ENCODE results near the gene MICAL2.

Gene MICAL2, protein sequence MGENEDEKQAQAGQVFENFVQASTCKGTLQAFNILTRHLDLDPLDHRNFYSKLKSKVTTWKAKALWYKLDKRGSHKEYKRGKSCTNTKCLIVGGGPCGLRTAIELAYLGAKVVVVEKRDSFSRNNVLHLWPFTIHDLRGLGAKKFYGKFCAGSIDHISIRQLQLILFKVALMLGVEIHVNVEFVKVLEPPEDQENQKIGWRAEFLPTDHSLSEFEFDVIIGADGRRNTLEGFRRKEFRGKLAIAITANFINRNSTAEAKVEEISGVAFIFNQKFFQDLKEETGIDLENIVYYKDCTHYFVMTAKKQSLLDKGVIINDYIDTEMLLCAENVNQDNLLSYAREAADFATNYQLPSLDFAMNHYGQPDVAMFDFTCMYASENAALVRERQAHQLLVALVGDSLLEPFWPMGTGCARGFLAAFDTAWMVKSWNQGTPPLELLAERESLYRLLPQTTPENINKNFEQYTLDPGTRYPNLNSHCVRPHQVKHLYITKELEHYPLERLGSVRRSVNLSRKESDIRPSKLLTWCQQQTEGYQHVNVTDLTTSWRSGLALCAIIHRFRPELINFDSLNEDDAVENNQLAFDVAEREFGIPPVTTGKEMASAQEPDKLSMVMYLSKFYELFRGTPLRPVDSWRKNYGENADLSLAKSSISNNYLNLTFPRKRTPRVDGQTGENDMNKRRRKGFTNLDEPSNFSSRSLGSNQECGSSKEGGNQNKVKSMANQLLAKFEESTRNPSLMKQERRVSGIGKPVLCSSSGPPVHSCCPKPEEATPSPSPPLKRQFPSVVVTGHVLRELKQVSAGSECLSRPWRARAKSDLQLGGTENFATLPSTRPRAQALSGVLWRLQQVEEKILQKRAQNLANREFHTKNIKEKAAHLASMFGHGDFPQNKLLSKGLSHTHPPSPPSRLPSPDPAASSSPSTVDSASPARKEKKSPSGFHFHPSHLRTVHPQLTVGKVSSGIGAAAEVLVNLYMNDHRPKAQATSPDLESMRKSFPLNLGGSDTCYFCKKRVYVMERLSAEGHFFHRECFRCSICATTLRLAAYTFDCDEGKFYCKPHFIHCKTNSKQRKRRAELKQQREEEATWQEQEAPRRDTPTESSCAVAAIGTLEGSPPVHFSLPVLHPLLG

DNA sequence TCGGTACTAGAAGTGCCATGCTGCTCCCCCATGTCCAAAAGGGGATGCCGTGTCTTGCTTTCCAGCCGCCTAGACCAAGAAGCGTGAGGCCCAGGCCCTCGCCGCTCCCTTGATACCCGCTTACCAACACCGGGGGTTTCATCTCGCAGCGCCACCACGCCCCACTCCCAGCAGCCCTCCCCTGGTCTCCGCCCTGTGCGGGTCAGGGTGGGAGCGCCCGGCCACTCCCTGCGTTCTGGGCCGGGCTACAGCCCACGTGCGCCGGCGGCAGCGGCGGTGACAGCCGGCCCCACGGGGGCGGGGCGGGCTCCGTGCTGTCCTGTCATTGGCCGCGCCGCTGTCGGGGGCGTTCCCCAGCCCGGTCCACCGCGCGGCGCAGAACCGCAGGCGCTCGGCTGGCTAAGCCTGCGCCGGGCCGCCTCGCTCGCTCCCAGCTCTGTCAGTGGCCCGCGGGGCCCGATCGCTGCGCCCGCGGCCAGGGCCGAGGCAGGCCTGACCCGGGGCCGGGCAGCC lies at the start of gene MICAL2:
Gene MICAL2, plus strand, starts transcription at position 390 of the 513 bp plus-strand sequence. CDS start 51,566 bp downstream, outside the sequence.
- DNase-seq = peak; percentile 92 to 98 (median 94)

DNA sequence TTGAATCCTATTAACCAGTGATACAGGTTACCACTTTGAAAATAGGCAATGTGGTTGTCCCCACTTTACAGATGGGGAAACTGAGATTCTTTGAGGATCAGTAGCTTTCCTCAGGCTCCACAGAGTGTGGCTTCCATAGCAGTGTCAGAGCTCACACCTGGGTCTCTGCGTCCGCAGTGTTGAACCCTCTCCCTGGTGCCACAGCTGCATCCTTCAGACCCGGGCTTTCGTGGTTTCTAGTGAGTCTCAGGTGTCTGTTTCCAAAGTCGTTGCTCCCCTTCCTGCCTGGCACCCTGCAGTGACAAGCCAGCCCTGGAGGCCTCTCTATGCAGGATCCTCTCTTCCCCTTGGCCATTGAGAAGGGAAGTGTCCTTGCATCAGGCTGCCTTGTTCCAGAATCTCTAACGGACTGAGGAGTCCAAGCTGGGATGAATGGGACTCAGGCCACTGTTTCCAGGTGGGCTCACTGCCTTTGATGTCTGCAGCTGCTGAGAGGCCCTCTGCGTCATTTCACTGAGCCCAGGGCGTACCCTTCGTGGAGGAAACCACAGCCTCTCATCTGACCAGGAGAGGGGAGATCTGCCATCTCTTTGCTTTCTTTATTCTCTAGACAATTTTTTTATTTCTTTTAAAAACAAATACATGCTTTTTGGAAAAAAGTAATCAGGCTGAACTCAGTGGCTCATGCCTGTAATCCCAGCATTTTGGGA lies 48.4 kb upstream of the MICAL2 start:
- DNase-seq = peak in 1 of 3 experiments; percentile 45

DNA sequence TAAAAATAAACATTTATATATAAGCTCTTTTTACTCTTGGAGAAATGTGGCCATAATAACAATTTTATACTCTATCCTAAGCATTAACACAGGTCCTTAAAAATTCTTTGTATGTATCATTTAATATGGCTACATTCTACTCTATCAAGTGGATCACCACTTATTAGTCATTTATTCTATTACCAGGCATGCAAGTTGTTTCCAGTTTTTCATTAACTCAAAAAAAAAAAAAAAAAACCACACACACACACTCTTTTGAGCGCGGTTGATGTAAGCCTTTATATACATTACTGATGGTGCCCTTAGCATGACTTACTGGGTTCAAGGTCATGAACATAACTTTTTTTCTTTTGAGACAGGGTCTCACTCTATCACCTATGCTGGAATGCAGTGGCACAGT lies 47.1 kb upstream of the MICAL2 start:
- no peak for DNase-seq

DNA sequence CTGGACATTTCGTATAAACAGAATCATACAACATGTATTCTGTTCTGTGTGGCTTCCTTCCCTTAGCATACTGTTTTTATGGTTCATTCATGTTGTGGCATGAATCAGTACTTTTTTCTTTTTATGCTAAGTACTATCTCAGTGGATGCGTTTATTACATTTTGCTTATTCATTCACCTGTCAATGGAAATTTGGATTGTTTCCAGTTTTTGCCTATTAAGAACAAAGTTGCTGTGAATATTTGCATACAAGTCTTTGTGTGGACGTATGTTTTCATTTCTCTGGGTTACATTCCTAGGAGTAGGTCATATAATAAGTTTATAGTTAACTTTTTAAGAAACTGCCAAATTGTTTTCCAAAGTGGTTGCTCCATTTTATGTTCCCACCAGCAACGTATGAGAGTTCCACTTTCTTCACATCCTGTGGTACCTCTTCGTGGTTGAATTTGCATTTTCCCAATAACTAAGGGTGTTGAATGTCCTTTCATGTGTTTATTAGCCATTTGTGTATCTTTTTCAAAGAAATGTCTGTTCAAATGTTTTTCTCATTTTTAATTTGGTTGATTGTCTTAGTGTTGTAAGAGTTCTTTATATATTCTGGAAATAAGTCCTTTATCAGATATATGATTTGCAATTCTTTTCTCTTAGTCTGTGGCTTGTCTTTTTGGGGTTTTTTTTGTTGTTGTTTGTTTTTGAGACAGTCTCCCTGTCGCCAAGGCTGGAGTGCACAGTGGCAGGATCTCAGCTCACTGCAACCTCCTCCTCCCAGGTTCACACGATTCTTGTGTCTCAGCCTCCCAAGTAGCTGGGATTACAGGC lies 46.0 kb upstream of the MICAL2 start:
- no peak for DNase-seq

DNA sequence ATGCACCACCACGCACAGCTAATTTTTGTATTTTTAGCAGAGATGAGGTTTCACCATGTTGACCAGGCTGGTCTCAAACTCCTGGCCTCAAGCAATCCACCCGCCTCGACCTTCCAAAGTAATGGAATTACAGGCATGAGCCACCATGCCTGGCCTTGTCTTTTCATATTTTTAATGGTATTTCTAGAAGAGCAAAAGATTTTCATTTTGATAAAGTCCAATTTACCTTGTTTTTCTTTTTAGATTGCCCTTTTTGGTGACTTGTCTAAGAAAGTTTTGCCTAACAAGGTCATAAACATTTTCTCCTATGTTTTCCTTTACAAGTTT lies 45.5 kb upstream of the MICAL2 start:
- no peak for DNase-seq

DNA sequence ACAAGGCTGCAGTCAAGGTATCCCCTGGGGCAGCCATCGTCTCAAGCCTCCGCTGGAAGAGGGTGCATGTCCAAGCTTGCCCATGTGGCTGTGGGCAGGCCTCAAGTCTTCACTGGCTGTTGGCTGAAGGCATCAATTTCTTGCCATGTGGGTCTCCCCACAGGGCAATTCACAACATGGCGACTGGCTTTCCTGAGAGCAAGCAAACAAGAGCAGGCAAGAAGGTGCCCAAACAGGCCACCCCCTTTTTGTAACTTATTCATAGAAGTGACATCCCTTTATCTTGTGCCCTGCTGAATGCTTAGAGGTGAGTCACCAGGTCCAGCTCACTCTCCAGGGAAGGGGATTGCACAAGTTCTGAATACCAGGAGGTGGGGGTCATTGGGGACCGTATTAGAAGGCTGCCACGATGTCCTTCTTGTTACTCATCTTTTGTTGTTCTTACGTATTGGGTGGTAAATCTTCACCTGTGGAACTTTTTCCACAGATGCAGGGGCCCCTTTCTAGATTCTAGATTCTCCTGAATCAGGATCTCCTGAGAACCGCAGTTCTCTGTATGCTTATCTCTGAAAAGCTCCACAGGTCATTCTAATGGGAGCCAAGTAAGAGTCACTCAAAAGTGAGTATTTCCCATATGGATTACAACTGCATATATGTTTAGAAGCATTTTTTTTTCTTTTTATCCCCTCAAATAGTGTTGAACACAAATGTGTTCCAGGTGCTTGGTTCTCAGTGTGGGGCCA lies 44.2 kb upstream of the MICAL2 start:
- DNase-seq = peak in 2 of 3 experiments; percentile 46 to 79

DNA sequence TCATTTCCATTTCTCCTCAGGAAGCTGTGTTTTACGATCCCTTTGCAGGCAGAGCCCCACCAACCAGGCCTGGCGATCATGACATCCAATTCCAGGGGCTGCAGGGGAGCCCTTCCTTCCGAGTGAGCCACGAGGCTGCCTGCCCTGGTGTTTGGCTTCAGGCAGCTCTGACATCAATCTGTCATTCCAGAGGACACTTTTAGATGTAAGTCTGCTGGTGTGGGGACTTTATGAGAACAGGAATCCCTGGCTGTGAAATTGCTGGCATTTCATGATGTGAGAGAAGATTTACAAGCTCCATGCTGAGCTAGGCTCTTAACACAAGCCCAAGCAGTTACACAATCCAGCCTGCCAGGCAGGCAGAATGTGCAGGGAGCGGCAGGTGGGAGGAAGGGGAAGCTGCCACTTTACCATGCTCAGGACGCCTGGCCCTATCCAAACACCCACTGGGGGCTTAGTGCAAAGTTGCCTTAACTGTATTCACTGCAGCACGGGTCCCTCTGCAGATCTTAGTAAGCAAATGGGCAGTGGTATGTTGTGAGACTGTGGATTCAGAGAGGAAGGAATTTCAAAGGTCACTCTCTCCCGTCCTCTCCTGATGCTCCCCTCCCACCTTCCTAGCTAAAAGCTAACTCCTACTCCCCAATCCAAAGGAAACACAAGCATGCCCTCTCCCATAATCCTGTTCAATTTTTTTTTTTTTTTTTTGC lies 43.4 kb upstream of the MICAL2 start:
- peak; percentile 73 to 88 (median 87) for DNase-seq

DNA sequence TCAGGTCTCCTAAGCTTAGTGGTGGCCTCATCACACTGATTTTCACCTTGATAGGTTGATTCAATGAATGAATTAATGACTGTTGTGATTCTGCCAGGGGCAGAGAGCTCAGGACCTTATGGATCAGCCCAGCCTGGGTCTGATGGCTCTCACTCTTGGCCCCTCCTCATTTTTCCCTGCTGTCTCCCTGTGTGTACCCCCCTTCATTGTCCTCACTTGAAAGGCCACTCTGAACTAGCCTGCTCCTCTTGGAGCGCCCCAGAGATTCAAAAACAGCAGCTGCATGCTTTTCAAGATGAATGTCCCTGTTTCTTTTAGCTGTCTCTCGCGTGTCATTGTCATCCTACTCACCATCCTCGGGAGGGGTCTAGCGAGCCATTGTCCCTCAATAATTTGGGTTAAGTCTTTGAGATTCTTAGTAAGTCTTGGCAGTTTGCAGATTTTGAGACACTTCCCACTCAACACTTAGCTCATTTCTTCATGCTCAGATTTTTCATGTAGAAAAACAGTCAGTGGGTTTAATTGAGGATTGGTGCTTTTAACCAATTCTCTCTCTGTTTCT lies 42.5 kb upstream of the MICAL2 start:
- no peak for DNase-seq

DNA sequence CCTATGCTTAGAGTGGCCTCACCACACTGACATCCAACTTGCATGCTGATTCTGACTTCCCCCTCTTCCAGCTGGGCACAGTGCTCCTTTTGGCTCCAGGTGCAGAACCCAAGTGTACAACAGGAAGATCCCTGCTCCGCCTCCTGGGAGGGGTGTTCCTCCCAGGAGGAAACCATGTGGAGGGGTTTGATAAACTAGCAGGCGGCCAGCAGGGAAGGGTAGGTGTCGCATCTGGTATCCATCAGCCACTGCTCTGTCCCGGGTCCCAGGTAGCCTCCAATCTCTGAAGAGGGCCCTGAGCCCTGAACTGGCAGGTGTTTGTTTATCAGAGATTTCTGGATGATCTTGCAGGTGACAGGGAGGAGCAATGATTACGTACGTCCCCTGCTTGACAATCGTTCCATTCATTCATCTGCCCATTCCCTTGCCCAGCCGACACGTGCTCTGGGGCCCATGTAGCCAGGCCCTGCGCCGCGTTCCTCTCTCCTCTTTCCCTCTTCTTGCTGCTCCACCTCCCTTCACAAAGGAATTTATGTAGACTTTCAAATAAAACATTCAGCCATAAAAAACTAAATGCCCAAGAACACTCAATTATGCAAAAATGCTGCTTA lies 41.2 kb upstream of the MICAL2 start:
- DNase-seq = peak; percentile 13 to 25 (median 22)

DNA sequence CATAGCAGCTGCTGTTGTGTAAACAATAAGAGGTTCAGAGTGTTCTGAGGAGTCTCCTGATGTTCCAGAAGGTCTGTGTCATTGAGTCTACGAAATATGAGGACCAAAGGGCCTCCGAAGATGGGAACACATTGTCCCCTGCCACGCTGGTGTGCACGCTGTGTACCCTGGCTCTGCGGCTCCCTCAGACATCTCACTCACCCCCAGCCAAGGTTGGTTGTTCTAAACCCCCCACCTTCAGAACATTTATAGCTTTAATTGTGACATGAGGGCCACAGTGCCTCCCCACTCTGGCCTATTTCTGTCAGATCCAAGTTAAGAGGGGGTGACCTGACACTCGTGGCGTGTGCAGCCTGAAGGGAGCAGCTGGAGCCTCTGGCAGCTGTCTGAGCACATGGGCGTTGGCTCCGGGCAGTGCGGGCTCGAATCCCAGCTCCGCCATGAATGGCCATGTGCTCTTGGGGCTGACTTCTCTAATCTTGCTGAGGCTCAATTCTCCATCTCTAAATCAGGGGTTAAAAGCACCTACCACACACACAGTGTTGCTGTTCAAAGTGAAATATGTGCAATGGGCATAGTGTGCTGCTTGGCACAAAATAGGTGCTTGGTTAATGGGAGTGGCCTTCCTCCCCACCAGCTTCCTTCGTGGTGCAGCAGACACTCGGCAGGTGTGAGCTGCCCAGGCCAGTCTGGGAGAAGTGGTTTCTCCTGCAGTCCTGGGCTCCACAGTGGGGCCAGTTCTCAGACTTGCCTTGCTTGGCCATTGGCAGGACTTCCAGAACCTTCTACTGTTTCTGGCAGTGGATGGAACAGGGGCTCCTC lies 39.7 kb upstream of the MICAL2 start:
- DNase-seq = no peak

DNA sequence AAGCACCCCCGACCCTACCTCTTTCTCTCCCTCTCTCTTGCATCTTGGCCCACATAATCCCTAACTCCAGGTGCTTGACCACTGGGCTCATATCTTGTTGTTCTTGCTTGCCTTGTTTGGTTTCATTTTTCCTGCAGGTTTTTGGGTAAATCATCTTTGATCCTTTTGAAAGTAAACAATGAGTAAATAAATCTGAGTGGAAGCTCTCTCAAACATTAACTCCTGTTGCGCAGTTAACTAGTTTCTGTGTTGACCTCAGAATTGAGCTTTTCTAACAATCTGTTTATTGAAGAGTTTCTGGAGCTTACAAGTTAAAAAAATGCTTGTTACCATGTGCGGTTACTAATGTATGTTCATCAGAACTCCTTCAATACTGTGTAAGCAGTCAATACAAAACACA lies 38.8 kb upstream of the MICAL2 start:
- no peak for DNase-seq

DNA sequence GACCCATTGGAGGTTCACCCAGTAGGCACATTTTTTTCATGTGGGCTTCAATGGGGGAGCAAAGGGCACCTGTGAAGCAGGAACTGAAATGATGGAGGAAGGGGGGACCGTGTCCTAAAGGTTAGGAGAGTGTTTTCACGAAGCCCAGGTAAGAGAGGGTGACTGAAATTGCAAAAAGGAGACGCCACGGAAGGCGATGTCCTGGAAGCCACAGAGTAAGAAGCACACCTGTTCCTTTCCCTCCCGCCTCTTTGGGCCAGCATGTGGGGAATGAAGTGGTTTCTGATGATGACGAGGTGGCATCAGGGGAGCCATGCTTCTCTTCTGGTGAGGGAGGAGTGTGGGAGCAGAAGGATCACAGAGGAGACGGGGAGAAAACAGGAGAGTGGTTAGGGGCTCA lies 37.0 kb upstream of the MICAL2 start:
- DNase-seq = no peak

DNA sequence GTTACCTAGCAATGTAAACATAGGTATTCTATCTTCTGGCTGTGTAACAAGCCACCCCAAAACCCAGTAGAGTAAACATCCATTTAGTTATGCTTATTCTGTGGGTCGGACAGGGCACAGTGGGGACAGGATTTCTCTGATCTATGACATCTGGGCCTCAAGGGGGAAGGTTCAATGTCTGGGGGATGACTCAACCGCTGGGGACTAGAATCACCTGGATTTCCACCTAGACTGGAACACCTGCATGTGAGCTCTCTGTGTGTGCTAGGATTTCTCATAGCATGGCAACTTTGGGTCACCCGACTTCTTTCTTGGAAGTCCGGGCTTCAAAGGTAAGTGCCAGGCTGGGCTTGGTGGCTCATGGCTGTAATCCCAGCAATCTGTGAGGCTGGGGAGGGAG lies 36.5 kb upstream of the MICAL2 start:
- DNase-seq = no peak

DNA sequence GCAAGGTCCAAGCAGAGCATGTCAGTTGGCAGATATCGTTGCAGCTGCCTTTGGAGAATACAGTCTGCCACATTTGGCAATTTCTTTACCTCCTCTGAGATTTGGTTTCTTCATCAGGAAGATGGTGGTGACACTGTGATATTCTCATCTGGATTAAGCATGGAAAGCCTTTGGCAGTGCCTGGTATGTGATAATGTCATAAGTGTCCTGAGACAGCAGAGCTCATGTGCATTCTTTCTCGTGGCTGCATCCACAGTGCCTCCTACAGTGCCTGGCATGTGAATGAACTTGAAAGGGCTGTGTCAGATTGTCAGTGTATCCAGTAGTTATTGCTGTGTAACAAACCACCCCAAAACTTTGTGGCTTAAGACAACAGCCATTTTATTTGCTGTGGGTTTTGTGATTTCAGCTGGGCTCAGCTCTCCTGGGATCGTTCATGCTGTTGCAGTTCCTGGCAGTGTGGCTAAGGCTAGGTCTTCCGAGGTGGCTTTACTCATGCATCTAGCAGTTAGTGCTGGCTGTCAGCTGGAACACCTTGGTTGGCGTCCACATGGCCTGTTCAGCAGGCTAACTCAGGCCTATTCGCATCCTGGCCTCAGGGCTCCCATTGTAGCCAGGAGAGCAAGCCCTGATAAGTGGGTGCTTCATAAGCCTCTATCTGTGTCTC lies 35.7 kb upstream of the MICAL2 start:
- no peak for DNase-seq

DNA sequence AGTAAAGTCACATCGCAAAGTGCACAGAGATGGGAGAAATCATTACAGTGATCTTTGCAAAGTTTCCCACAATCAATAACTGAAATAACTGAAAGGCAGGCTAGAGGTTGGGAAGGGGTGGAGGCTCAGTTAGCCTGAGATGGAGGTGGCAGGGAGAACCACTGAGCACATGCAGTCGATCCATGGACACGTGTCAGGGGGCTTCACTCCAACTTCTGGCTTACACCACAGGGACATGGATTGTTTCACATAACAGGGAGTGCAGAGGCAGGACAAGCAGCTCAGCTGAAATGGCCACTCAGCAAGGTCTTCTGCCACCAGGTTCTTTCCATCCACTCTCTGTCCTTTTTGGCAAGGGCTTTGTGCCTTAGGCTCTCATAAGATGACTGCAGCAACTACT lies 35.1 kb upstream of the MICAL2 start:
- DNase-seq = no peak

DNA sequence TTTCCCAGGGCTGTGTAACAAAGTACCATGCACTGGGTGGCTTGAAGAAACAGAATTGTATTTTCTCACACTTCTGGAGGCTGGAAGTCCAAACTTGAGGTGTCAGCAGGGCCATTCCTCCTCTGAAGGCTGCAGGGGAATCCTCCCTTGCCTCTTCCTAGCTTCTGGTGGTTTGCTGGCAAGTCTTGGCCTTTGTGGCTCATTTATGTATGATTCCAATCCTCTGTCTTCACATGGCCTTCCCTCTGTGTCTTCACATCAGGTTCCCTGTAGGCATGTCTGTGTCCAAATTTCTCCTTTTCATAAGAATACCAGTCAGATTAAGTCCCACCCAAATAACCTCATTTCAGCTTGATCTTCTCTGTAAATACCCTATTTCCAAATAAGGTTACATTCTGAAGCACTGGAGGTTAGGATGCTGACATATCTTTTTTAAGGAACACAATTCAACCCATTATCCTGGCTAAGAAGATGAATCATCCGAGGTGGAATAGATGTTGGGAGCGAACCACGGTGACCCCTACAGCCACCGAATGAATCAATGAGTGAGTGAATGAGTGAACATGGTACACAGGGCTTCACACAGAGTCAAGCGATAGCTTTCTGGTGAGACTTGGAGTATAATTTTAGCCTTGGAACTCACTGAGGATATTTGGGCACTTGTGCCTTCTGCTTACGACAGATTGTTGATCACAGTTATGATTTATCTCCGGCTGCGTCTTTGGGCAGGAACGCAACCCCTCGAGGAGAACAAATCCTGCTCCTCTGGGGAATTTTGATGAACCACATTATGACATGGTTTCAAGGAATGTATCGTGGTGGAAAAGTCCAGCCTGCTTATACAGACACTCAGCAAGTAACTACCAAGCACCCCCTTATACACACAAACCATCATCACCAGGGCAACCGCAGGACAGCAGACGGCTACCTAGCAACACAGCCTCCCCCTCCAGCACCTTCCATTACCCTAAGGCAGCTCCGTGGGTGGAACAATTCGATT lies 34.3 kb upstream of the MICAL2 start:
- peak in 2 of 3 experiments; percentile 53 to 76 for DNase-seq
